H1 (cell line): ENCODE results near the gene HMGN3. TPM values are rescaled to one million over a fixed set of nuclear protein-coding genes. Genes with fewer than 3 reads are reported as not detected.

Experiments
- BACH1 ChIP-seq: IDR thresholded peaks from 2 replicates; pipeline ENCODE4 v1.6.1; 2012; ENCODE audit warnings: low read length, improper control_type of control experiment
- EZH2 ChIP-seq: fragments of 200-600 bp; sonication (generic); IDR thresholded peaks from 2 replicates; pipeline ENCODE4 v1.7.1; 2012; ENCODE audit warnings: low read depth, mild to moderate bottlenecking, moderate library complexity, low read length, inconsistent platforms; ENCODE audit not compliant: severe bottlenecking
- ZNF274 ChIP-seq: IDR thresholded peaks from 2 replicates; pipeline ENCODE4 v1.7.0; 2012; ENCODE audit warnings: low read length, borderline replicate concordance; ENCODE audit errors: extremely low read depth
- polyA plus RNA-seq, 7 experiments: library from polyadenylated mRNA; depleted of rRNA in 3 of 7; stranded (reverse) in 5 of 7; unstranded in 2 of 7; fragments of >200 nt in 5 of 7; fragments of 200-250 nt in 2 of 7; gene quantifications; 1 replicate in 5 of 7; 2 replicates in 1 of 7; 4 replicates in 1 of 7; pipeline versions ENCODE4 v1.2.1 to v1.2.3, GENCODE V29; 2011 to 2013; ENCODE audit warnings: missing spikeins in 2 of 7, mixed read lengths in 2 of 7
- total RNA-seq: library from RNA; stranded (reverse); fragmentation: NEBNext Ultra II Directional; extraction: Animal tissue kit (Norgen Biotek cat#: 25700); gene quantifications from 2 replicates; pipeline ENCODE4 v1.2.1, GENCODE V29; 2021
- TF ChIP-seq, protein P1 (sequence below): IDR thresholded peaks from 2 replicates; pipeline ENCODE4 v1.6.1; 2012; ENCODE audit warnings: inconsistent platforms

Gene HMGN3
- total and polyA plus RNA-seq, 2 of the 8 experiments (the other 6 are each of a cell fraction or from before 2014, with no cell fraction given), result 84.4 to 167 TPM

DNA sequence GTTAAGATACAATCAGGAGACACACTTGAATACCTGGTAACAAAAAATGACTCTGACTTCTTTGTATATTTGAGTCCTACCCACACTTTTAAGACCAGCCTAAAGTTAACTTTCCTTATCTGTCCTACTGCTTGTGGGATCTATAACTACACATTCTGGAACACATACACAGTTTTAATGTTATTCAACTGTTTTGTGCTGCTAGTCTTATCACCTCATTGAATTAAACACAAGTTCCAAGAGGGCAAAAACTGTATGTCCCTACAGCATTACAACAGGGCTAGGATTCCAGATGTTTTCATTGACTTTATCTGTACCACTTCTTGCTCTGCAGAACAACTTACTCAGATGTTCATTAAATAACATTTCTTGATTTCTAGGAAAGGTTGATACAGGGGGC, 2.8 kb downstream of the HMGN3 start (continued):
- TF ChIP-seq, protein P1, sequence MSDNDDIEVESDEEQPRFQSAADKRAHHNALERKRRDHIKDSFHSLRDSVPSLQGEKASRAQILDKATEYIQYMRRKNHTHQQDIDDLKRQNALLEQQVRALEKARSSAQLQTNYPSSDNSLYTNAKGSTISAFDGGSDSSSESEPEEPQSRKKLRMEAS, result no peak
- TF ChIP-seq BACH1, result no peak
- no peak for TF ChIP-seq ZNF274
- no peak for TF ChIP-seq EZH2
